MM.1S (cell line): ENCODE results near the gene SMURF2.

Experiments used
- DNase-seq: peaks from one replicate; pipeline ENCODE4 v3.0.0-alpha.2; 2015
- H2AFZ ChIP-seq: fragments of 300-600 bp; sonication (generic); 2 replicates; pipeline ENCODE4 v1.6.0; 2016; ENCODE audit warnings: antibody characterized with exemption, low read length
- H3F3A ChIP-seq: fragments of 300-600 bp; sonication (generic); 2 replicates; pipeline ENCODE4 v1.6.1; 2016; ENCODE audit warnings: mild to moderate bottlenecking, antibody characterized with exemption, low read length, moderate library complexity, mixed read lengths; ENCODE audit not compliant: insufficient read depth
- H3K27ac ChIP-seq: fragments of 300-600 bp; sonication (generic); 2 replicates; pipeline ENCODE4 v1.5.1; 2016; ENCODE audit warnings: mild to moderate bottlenecking, low read length
- H3K27me3 ChIP-seq: fragments of 300-600 bp; sonication (generic); replicated peaks from 2 replicates; pipeline ENCODE4 v1.6.0; 2016; ENCODE audit warnings: low read length; ENCODE audit not compliant: insufficient read depth
- H3K36me3 ChIP-seq: fragments of 300-600 bp; sonication (generic); replicated peaks from 2 replicates; pipeline ENCODE4 v1.6.1; 2016; ENCODE audit warnings: mild to moderate bottlenecking, low read length, mixed read lengths; ENCODE audit not compliant: insufficient read depth
- H3K4me1 ChIP-seq: fragments of 300-600 bp; sonication (generic); 2 replicates; pipeline ENCODE4 v1.6.1; 2016; ENCODE audit warnings: low read length, mixed read lengths
- H3K4me2 ChIP-seq: fragments of 300-600 bp; sonication (generic); 2 replicates; pipeline ENCODE4 v1.6.0; 2016; ENCODE audit warnings: low read depth, low read length
- H3K4me3 ChIP-seq: fragments of 300-600 bp; sonication (generic); 2 replicates; pipeline ENCODE4 v1.5.1; 2016; ENCODE audit warnings: low read length, mixed read lengths
- H3K79me2 ChIP-seq: fragments of 300-600 bp; sonication (generic); 2 replicates; pipeline ENCODE4 v1.6.1; 2016; ENCODE audit warnings: mixed run types, low read length, mixed read lengths
- H3K9ac ChIP-seq: fragments of 300-600 bp; sonication (generic); 2 replicates; pipeline ENCODE4 v1.6.1; 2016; ENCODE audit warnings: low read length, mixed read lengths
- H3K9me2 ChIP-seq: fragments of 300-600 bp; sonication (generic); replicated peaks from 2 replicates; pipeline ENCODE4 v1.6.1; 2016; ENCODE audit warnings: mild to moderate bottlenecking, low read length, mixed read lengths; ENCODE audit not compliant: insufficient read depth
- H3K9me3 ChIP-seq: fragments of 300-600 bp; sonication (generic); replicated peaks from 2 replicates; pipeline ENCODE4 v1.6.1; 2016; ENCODE audit warnings: mild to moderate bottlenecking, low read length, mixed read lengths; ENCODE audit not compliant: insufficient read depth
- H4K20me1 ChIP-seq: fragments of 300-600 bp; sonication (generic); 2 replicates; pipeline ENCODE4 v1.6.1; 2016; ENCODE audit warnings: mild to moderate bottlenecking, low read length, moderate library complexity, mixed read lengths; ENCODE audit not compliant: insufficient read depth
- CTCF ChIP-seq: fragments of 300-600 bp; sonication (generic); IDR thresholded peaks from 2 replicates; pipeline ENCODE4 v1.5.1; 2016; ENCODE audit warnings: antibody characterized with exemption, low read length, mixed read lengths
- EZH2 ChIP-seq: fragments of 300-600 bp; sonication (generic); optimal IDR thresholded peaks from 2 replicates; pipeline ENCODE3; 2017; ENCODE audit warnings: low read depth, mild to moderate bottlenecking, antibody characterized with exemption, low read length, mixed read lengths
- EZH2phosphoT487 ChIP-seq: fragments of 300-600 bp; sonication (generic); IDR thresholded peaks from 2 replicates; pipeline ENCODE4 v1.6.1; 2018; ENCODE audit warnings: antibody characterized with exemption, low read length

The SMURF2 gene

GRCh38 chr17:64687961-64688360 is 25.9 kb upstream of the SMURF2 start:
- no peak overlapping the region for H3K9ac ChIP-seq
- no peaks in the 10 kb centered on the region for H3F3A ChIP-seq
- no peaks in the 10 kb centered on the region for H3K4me1 ChIP-seq
- H3K9me3 ChIP-seq = no peaks in the 10 kb centered on the region
- H3K27me3 ChIP-seq = no peaks in the 10 kb centered on the region
- H3K9me2 ChIP-seq = no peaks in the 10 kb centered on the region
- no peak overlapping the region for H3K4me2 ChIP-seq
- no peak overlapping the region for H2AFZ ChIP-seq
- H3K27ac ChIP-seq = no peak overlapping the region
- H3K36me3 ChIP-seq = no peaks in the 10 kb centered on the region
- TF ChIP-seq EZH2 = no peak
- no peak for TF ChIP-seq CTCF
- no peak for TF ChIP-seq EZH2phosphoT487
- no peak overlapping the region for H3K4me3 ChIP-seq
- no peaks in the 10 kb centered on the region for H3K79me2 ChIP-seq
- no peak for DNase-seq
- no peaks in the 10 kb centered on the region for H4K20me1 ChIP-seq

DNA sequence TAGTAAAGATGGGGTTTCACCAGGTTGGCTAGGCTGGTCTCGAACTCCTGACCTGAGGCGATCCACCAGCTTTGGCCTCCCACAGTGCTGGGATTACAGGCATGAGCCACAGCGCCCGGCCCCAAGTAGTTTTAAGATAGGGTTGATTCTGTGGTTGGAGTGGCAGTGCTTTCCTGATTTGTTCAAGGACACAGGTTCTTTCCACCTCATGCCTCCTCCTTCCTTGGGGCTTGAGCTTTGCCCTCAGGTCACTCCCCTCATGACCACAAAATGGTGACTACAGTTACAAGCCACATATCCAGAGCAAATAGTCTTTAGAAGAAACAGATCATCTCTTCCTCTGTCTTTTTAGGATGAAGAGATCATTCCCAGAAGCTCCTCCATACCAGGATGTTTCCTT is 25.3 kb upstream of the SMURF2 start:
- Histone ChIP-seq H3K9me2 (no peaks in the 10 kb centered on the region), H3K27me3 (no peaks in the 10 kb centered on the region), H3K9ac (no peak overlapping the region), H3K9me3 (no peaks in the 10 kb centered on the region), H3K36me3 (no peaks in the 10 kb centered on the region), H3K4me1 (no peaks in the 10 kb centered on the region), H2AFZ (no peak overlapping the region), H3K27ac (no peak overlapping the region), H4K20me1 (no peaks in the 10 kb centered on the region), H3K4me3 (no peak overlapping the region), H3K79me2 (no peaks in the 10 kb centered on the region), H3K4me2 (no peak overlapping the region), H3F3A (no peaks in the 10 kb centered on the region)
- DNase-seq = no peak
- TF ChIP-seq EZH2phosphoT487 = no peak
- TF ChIP-seq CTCF = no peak
- TF ChIP-seq EZH2 = no peak

GRCh38 chr17:64686705-64687104 is 24.6 kb upstream of the SMURF2 start:
- Histone ChIP-seq H3K9me2 (no peaks in the 10 kb centered on the region), H3K4me2 (no peak overlapping the region), H3K4me1 (no peaks in the 10 kb centered on the region), H3K36me3 (no peaks in the 10 kb centered on the region), H3K27me3 (no peaks in the 10 kb centered on the region), H2AFZ (no peak overlapping the region), H4K20me1 (no peaks in the 10 kb centered on the region), H3K79me2 (no peaks in the 10 kb centered on the region), H3K27ac (no peak overlapping the region), H3K9ac (no peak overlapping the region), H3K9me3 (no peaks in the 10 kb centered on the region), H3F3A (no peaks in the 10 kb centered on the region), H3K4me3 (no peak overlapping the region)
- DNase-seq = no peak
- no peak for TF ChIP-seq EZH2
- no peak for TF ChIP-seq EZH2phosphoT487
- no peak for TF ChIP-seq CTCF
